Esophagus (tissue), 2 donors: ENCODE data around the gene MTTP. TPM values are rescaled to one million over a fixed set of nuclear protein-coding genes. Genes with fewer than 3 reads are reported as not detected.
A peak's percentile ranks its signal among the peaks of the same experiment; 100 is the strongest.
"Not testable (repeated sequence)": the region's sequence is repeated elsewhere in the genome, so short reads cannot be mapped to it uniquely, and the experiment has no call there.

Experiments
- H3K27ac ChIP-seq, 2 donors: one replicate each; pipeline ENCODE4 v1.5.1; 2013; ENCODE audit warnings: low read depth in 2 of 2, mild to moderate bottlenecking in 2 of 2, inconsistent platforms in 1 of 2, low read length in 1 of 2, moderate library complexity in 1 of 2
- H3K27me3 ChIP-seq, 2 donors: one replicate each; pipeline ENCODE4 v1.6.1; 2013; ENCODE audit warnings: low read length in 2 of 2, control low read depth in 1 of 2, mild to moderate bottlenecking in 1 of 2; ENCODE audit not compliant: insufficient read depth in 2 of 2, control insufficient read depth in 1 of 2
- H3K36me3 ChIP-seq, 2 donors: one replicate each; pipeline ENCODE4 v1.6.1; 2013; ENCODE audit warnings: low read length in 1 of 2; ENCODE audit not compliant: control insufficient read depth in 2 of 2, insufficient read depth in 2 of 2
- H3K4me1 ChIP-seq, 2 donors: one replicate each; pipeline ENCODE4 v1.6.1; 2013; ENCODE audit warnings: low read length in 1 of 2; ENCODE audit not compliant: control insufficient read depth in 2 of 2, insufficient read depth in 2 of 2
- H3K4me3 ChIP-seq, 2 donors: one replicate each; pipeline ENCODE4 v1.5.1; 2013; ENCODE audit warnings: low read length in 2 of 2, mild to moderate bottlenecking in 2 of 2, low read depth in 1 of 2, moderate library complexity in 1 of 2
- H3K9me3 ChIP-seq, 2 donors: one replicate each; pipeline ENCODE4 v1.6.1; 2013; ENCODE audit warnings: mild to moderate bottlenecking in 2 of 2, low read depth in 1 of 2, low read length in 1 of 2, moderate library complexity in 1 of 2; ENCODE audit not compliant: control insufficient read depth in 2 of 2, insufficient read depth in 1 of 2
- WGBS, 2 donors: extraction: QIAGEN DNeasy Blood & Tissue Kit; methylation state at CpG; one replicate each; pipeline ENCODE4 v1.1.7; 2013; 5-methylcytosine and 5-hydroxymethylcytosine counted together
- polyA plus RNA-seq, 2 donors: library from polyadenylated mRNA; stranded (reverse); fragments of 200-250 nt; gene quantifications; one replicate each; pipeline ENCODE4 v1.2.3, GENCODE V29; 2013
- donor health status: healthy with polysubstance abuse.
- donor health status: Bipolar disorder and iron deficiency.

MTTP gene
- polyA plus RNA-seq: under 1 TPM; 0.05 to 0.08 TPM

- Histone ChIP-seq H3K27ac (no peak within 1 kb of the TSS), H3K27me3 (no peaks in the 10 kb centered on the region), H3K9me3 (no peaks in the 10 kb centered on the region), H3K4me1 (no peaks in the 10 kb centered on the region), H3K36me3 (no peaks in the 10 kb centered on the region), H3K4me3 (no peak within 1 kb of the TSS)
- WGBS, 2 donors: 62 to 63% methylated on average over 3 of the region's 3 CpGs
Measured at GRCh38 chr4:99574530-99575324, at the start of gene MTTP. MTTP (plus strand) TSS chr4:99574824; CDS start chr4:99574910, 86 bp downstream.

- H3K4me3 ChIP-seq: no peak overlapping the region
- no peaks in the 10 kb centered on the region for H3K4me1 ChIP-seq
- no peaks in the 10 kb centered on the region for H3K36me3 ChIP-seq
- H3K9me3 ChIP-seq: no peaks in the 10 kb centered on the region
- H3K27ac ChIP-seq: no peak overlapping the region
- H3K27me3 ChIP-seq: no peaks in the 10 kb centered on the region
Measured at GRCh38 chr4:99529228-99529627, 45.4 kb upstream of the MTTP start.

- Histone ChIP-seq H3K36me3 (no peaks in the 10 kb centered on the region), H3K4me1 (no peaks in the 10 kb centered on the region), H3K9me3 (no peaks in the 10 kb centered on the region), H3K27ac (no peak overlapping the region), H3K27me3 (no peaks in the 10 kb centered on the region), H3K4me3 (no peak overlapping the region)
- WGBS, 2 donors: 48 to 53% methylated on average over 3 of the region's 3 CpGs
Measured at GRCh38 chr4:99529956-99530355, 44.7 kb upstream of the MTTP start.

- not testable (repeated sequence) for H3K4me3 ChIP-seq, H3K27ac ChIP-seq, H3K36me3 ChIP-seq, H3K9me3 ChIP-seq, H3K4me1 ChIP-seq, H3K27me3 ChIP-seq
- WGBS, 2 donors: 79 to 83% methylated on average over 3 of the region's 3 CpGs
Measured at GRCh38 chr4:99534699-99535098, 39.9 kb upstream of the MTTP start.

- Histone ChIP-seq H3K36me3 (no peaks in the 10 kb centered on the region), H3K27me3 (no peaks in the 10 kb centered on the region), H3K4me1 (no peaks in the 10 kb centered on the region), H3K27ac (no peak overlapping the region), H3K4me3 (no peak overlapping the region), H3K9me3 (no peaks in the 10 kb centered on the region)
- 49 to 57% methylated on average over 2 of the region's 2 CpGs for WGBS, 2 donors
Measured at GRCh38 chr4:99536271-99536670, 38.4 kb upstream of the MTTP start.

- WGBS, 2 donors: 45 to 64% methylated on average over 2 of the region's 2 CpGs
- Histone ChIP-seq H3K9me3 (no peaks in the 10 kb centered on the region), H3K36me3 (no peaks in the 10 kb centered on the region), H3K4me3 (no peak overlapping the region), H3K27me3 (no peaks in the 10 kb centered on the region), H3K4me1 (no peaks in the 10 kb centered on the region), H3K27ac (no peak overlapping the region)
Measured at GRCh38 chr4:99536848-99537247, 37.8 kb upstream of the MTTP start.

GRCh38 chr4:99537674-99538073 is 37.0 kb upstream of the MTTP start:
- 68 to 72% methylated on average over 4 of the region's 4 CpGs for WGBS, 2 donors
- H3K27me3 ChIP-seq: no peaks in the 10 kb centered on the region
- no peaks in the 10 kb centered on the region for H3K36me3 ChIP-seq
- H3K27ac ChIP-seq: no peak overlapping the region
- H3K4me3 ChIP-seq: no peak overlapping the region
- H3K4me1 ChIP-seq: no peaks in the 10 kb centered on the region
- H3K9me3 ChIP-seq: no peaks in the 10 kb centered on the region

- H3K4me1 ChIP-seq: no peaks in the 10 kb centered on the region
- peak overlapping the region in 1 of 2 donors; percentile 33 for H3K27ac ChIP-seq
Measured at GRCh38 chr4:99540277-99540939, 34.2 kb upstream of the MTTP start.

GRCh38 chr4:99552872-99553271 is 21.8 kb upstream of the MTTP start:
- Histone ChIP-seq H3K9me3 (no peaks in the 10 kb centered on the region), H3K36me3 (no peaks in the 10 kb centered on the region), H3K27ac (no peak overlapping the region), H3K4me3 (no peak overlapping the region), H3K27me3 (no peaks in the 10 kb centered on the region), H3K4me1 (no peaks in the 10 kb centered on the region)
- 96 to 98% methylated on average over 2 of the region's 2 CpGs for WGBS, 2 donors

More at GRCh38 chr4:99540277-99540939, 34.2 kb upstream of the MTTP start:
- H3K27me3 ChIP-seq: no peaks in the 10 kb centered on the region
- no peak overlapping the region for H3K4me3 ChIP-seq
- no peaks in the 10 kb centered on the region for H3K36me3 ChIP-seq
- no peaks in the 10 kb centered on the region for H3K9me3 ChIP-seq
